Mucosa of stomach (tissue), 1 donor: ENCODE results near the gene NUDT6.
A peak's percentile ranks its signal among the peaks of the same experiment; 100 is the strongest.
"Not testable (repeated sequence)": the region's sequence is repeated elsewhere in the genome, so short reads cannot be mapped to it uniquely, and the experiment has no call there.

Source experiments
- H3K27me3 ChIP-seq: one replicate; pipeline ENCODE4 v1.7.0; 2013; ENCODE audit warnings: mild to moderate bottlenecking, low read length; ENCODE audit not compliant: control insufficient read depth, insufficient read depth
- H3K36me3 ChIP-seq: one replicate; pipeline ENCODE4 v1.7.0; 2013; ENCODE audit warnings: low read length; ENCODE audit not compliant: control insufficient read depth, insufficient read depth
- H3K4me1 ChIP-seq: one replicate; pipeline ENCODE4 v1.7.0; 2013; ENCODE audit warnings: mild to moderate bottlenecking, low read length; ENCODE audit not compliant: control insufficient read depth, insufficient read depth
- H3K4me3 ChIP-seq: one replicate; pipeline ENCODE4 v1.7.0; 2013; ENCODE audit warnings: low read length
- H3K9ac ChIP-seq: one replicate; pipeline ENCODE4 v1.7.0; 2013; ENCODE audit warnings: mild to moderate bottlenecking, low read length, moderate library complexity
- H3K9me3 ChIP-seq: one replicate; pipeline ENCODE4 v1.7.0; 2013; ENCODE audit warnings: mild to moderate bottlenecking, low read length, moderate library complexity; ENCODE audit not compliant: control insufficient read depth
- donor health status: Pancreatic carcinoma.

Gene NUDT6

DNA sequence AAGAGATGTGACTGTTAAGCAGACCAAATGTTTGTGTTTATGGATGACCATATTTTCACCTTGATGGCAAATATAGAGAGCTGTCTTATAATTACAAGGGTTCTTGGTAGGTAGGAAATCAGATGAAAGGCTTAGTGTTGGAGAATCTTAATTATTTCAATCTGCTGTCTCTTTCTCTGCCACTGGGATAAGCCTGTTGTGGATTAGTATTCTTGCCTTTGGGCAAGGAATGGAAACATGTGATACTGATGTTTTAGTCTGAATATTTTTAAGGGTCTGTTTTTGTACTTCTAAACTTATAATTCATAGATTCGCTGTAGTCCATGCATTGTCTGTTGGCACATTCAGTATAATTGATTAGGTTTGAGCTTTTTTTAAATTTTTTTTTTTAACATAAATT lies 23.7 kb upstream of the NUDT6 start:
- H3K9me3 ChIP-seq = no peaks in the 10 kb centered on the region
- no peaks in the 10 kb centered on the region for H3K4me1 ChIP-seq
- H3K36me3 ChIP-seq = peaks cover 3% of the 10 kb centered on the region
- H3K27me3 ChIP-seq = no peaks in the 10 kb centered on the region
- H3K4me3 ChIP-seq = no peak overlapping the region
- H3K9ac ChIP-seq = no peak overlapping the region

DNA sequence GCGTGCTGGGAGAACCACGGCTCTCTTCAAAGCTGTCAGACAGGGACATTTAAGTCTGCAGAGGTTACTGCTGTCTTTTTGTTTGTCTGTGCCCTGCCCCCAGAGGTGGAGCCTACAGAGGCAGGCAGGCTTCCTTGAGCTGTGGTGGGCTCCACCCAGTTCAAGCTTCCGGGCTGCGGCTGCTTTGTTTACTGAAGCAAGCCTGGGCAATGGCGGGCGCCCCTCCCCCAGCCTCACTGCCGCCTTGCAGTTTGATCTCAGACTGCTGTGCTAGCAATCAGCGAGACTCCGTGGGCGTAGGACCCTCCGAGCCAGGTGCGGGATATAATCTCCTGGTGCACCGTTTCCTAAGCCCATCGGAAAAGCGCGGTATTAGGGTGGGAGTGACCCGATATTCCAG lies 22.7 kb upstream of the NUDT6 start:
- not testable (repeated sequence) for H3K27me3 ChIP-seq, H3K9me3 ChIP-seq, H3K9ac ChIP-seq, H3K4me1 ChIP-seq, H3K4me3 ChIP-seq, H3K36me3 ChIP-seq

DNA sequence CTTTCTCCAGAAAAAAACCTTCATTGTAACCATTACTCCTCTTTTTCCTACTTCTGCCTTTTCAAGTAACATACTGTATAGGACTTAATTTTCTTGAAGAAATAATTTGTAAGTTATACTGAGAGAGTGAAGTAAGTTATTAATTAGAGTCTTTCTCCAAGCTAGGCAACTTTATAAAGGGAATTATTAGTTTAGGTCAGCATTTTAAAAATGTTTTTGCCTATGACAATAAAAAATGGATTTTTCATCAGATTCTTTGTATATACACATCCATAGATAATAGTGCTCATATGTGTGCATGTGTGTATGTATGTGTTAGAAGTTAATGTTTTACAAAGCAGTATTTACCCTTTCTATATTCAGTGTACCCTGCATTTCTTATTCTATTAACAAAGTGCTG lies 10.4 kb upstream of the NUDT6 start:
- H3K27me3 ChIP-seq = no peaks in the 10 kb centered on the region
- no peaks in the 10 kb centered on the region for H3K9me3 ChIP-seq
- no peak overlapping the region for H3K9ac ChIP-seq
- no peaks in the 10 kb centered on the region for H3K36me3 ChIP-seq
- no peak overlapping the region for H3K4me3 ChIP-seq
- H3K4me1 ChIP-seq = no peaks in the 10 kb centered on the region

DNA sequence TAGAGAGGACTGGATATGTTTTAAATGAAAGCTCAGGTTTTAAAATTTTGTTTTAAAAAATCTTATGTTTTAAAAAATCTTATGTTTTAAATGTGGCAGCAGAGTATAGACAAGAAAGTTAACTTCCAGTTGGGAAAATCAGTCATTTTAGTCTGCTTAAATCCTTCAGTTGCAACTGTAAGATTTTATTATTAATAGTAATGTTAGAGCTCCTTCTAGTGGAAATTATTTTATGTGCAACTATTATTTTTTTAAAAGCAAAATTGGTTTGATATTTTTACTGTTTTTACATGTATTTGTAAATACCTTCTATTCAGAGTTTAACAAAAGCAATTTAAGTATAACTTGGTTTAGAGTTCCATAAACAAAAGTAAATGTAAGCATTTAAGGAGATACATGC lies 8.5 kb upstream of the NUDT6 start:
- H3K4me3 ChIP-seq = no peak overlapping the region
- H3K9me3 ChIP-seq = no peaks in the 10 kb centered on the region
- no peaks in the 10 kb centered on the region for H3K36me3 ChIP-seq
- H3K9ac ChIP-seq = no peak overlapping the region
- H3K27me3 ChIP-seq = no peaks in the 10 kb centered on the region
- H3K4me1 ChIP-seq = no peaks in the 10 kb centered on the region

DNA sequence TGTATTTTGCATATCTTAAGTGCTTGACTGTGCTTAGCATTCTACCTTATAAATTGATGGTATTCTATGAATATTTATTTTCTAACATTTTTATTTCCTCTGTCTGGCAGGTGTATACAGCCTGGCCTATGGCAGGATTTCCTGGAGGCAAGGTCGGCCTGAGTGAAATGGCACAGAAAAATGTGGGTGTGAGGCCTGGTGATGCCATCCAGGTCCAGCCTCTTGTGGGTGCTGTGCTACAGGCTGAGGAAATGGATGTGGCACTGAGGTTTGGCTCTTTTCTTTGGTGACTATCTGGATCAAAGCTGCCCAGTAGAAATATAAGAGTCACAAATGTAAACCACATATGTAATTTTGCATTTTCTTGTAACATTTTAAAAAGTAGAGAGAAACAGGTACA lies 6.5 kb upstream of the NUDT6 start:
- no peak overlapping the region for H3K9ac ChIP-seq
- H3K36me3 ChIP-seq = no peaks in the 10 kb centered on the region

DNA sequence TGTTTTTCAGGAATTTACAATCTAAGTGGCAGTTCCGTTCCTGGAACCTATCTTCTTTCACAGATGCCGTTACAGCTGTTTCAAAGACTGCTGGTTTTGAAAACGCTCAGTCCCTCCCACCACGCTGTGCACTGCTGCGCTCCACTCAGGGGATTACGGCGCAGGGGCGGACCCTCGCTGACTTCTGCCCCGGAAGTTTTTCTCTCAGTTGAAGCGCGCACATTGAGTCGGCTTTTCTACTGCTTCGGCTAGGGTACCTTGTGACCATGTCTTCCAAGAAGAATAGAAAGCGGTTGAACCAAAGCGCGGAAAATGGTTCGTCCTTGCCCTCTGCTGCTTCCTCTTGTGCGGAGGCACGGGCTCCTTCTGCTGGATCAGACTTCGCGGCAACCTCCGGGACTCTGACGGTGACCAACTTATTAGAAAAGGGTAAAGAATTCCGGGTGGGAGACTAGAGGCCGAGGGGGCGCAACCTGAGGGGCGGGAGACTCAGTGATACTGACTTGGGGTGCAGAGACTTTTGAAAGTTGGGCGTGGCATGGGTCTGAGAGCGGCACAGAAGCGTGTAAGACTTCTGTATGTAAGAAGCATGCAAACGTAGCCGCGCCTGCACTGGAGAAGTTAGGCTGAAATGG lies 597 bp upstream of the NUDT6 start:
- Histone ChIP-seq H3K4me3 (peak overlapping the region; percentile 84), H3K36me3 (no peaks in the 10 kb centered on the region), H3K9me3 (no peaks in the 10 kb centered on the region), H3K4me1 (peaks cover 3% of the 10 kb centered on the region), H3K9ac (peak overlapping the region; percentile 79), H3K27me3 (no peaks in the 10 kb centered on the region)

More for the DNA sequence above, 6.5 kb upstream of the NUDT6 start:
- Histone ChIP-seq H3K27me3 (no peaks in the 10 kb centered on the region), H3K4me3 (no peak overlapping the region), H3K9me3 (no peaks in the 10 kb centered on the region), H3K4me1 (peaks cover 3% of the 10 kb centered on the region)

DNA sequence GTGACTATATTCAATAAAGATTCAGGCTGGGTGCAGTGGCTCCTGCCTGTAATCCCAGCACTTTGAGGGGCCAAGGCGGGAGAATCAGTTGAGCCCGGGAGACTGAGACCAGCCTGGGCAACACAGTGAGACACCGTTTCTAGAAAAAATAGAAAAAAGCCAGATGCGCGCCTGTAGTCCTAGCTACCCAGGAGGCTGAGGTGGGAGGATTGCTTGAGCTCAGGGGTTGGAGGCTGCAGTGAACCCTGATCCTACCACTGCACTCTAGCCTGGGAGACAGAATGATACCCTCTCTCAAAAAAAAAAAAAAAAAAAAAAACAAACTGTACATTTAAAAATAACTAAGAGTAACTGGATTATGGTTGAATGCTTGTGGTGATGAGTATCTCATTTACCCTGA lies 1.1 kb downstream of the NUDT6 start:
- no peak overlapping the region for H3K9ac ChIP-seq
- H3K4me3 ChIP-seq = no peak overlapping the region
- no peaks in the 10 kb centered on the region for H3K36me3 ChIP-seq
- no peaks in the 10 kb centered on the region for H3K9me3 ChIP-seq
- no peaks in the 10 kb centered on the region for H3K27me3 ChIP-seq
- H3K4me1 ChIP-seq = peaks cover 3% of the 10 kb centered on the region

DNA sequence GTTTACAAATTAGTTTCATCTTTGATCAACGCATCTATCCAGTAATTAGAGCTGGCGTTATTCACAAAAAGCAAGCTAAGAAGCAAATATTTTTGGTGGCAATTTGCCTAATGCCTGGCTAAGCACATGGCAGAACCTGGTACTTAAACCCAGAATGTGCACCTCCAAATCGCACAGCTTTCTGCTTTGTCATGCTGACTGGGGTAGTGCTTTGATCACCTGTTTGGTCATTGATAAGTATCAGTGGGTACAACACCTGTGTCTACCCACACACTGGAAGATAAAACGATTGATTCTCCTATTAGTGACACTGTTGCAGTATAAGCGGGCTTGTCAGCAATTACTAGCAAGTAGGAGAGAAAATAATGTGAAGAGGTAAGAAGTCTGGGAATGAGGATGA lies 1.9 kb downstream of the NUDT6 start:
- H3K4me1 ChIP-seq = peaks cover 3% of the 10 kb centered on the region
- no peaks in the 10 kb centered on the region for H3K36me3 ChIP-seq
- no peak overlapping the region for H3K9ac ChIP-seq
- H3K9me3 ChIP-seq = no peaks in the 10 kb centered on the region
- no peaks in the 10 kb centered on the region for H3K27me3 ChIP-seq
- no peak overlapping the region for H3K4me3 ChIP-seq

DNA sequence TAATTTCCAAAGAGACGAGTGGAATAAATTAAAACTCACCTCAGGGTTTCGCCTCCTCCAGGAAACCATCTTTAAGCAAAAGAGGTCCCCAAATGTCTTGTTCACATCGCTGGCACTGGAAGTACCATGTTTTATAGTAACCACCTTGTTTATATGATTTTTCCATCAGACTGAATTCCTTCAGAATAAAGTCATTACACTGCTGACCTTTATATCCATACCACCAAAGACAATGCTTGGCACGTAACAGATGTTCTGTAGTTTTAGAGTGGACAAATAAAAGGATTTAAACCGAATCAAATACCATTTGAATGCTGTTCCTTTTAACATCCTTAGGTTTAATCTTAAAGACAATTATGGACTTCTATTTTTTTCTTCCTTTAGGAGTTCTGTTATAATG lies 4.7 kb downstream of the NUDT6 start:
- Histone ChIP-seq H3K4me1 (no peaks in the 10 kb centered on the region), H3K4me3 (no peak overlapping the region), H3K27me3 (no peaks in the 10 kb centered on the region), H3K9ac (no peak overlapping the region), H3K36me3 (no peaks in the 10 kb centered on the region), H3K9me3 (no peaks in the 10 kb centered on the region)

DNA sequence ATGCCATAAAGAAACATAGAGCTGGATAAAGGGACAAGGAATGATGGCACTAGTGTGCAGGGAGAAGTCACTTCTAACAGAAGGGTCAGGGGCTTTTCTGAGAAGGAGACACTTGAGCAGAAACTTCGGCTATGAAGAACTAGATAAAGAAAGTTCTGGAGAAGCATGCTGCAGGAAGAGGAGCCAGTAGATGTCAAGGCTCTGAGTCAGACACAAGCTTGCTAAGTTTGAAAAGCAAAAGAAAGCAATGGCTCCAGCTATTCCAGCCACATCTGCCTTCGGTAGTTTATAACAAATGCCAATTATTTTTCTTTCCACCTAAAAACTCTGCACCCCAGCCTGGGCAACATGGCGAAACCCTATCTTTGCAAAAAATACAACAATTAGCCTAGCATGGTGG lies 7.5 kb downstream of the NUDT6 start:
- Histone ChIP-seq H3K4me3 (no peak overlapping the region), H3K9me3 (no peaks in the 10 kb centered on the region), H3K9ac (no peak overlapping the region), H3K4me1 (no peaks in the 10 kb centered on the region), H3K36me3 (no peaks in the 10 kb centered on the region), H3K27me3 (no peaks in the 10 kb centered on the region)

DNA sequence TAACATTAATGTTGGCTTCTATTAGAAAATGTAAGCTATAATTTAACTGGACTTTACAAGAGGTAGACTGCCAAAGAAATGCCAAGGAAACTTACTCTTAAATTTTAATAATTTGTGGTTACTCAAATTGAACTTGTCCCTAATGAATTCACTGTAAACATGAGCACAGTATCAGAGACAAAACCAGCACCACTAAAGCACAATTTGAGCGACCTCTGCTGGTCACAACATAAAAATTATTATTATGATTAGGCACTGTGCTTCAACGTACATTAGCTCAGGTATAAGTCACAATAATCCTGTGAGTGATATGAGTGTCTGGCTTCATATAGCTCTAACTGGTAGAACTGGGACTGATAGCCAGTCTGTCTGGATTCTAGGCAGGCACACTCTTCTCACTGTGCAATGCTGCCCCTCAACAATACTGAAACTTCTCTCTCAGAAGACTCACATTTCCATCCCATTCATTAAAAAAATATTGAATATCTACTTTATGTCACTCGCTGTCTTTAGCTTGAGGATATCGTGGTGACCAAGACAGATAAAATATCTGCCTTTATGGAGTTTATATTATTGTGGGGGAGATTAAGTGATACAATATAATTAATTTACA lies 8.0 kb downstream of the NUDT6 start:
- Histone ChIP-seq H3K9ac (no peak overlapping the region), H3K4me3 (no peak overlapping the region), H3K9me3 (no peaks in the 10 kb centered on the region), H3K36me3 (no peaks in the 10 kb centered on the region), H3K27me3 (no peaks in the 10 kb centered on the region), H3K4me1 (no peaks in the 10 kb centered on the region)

DNA sequence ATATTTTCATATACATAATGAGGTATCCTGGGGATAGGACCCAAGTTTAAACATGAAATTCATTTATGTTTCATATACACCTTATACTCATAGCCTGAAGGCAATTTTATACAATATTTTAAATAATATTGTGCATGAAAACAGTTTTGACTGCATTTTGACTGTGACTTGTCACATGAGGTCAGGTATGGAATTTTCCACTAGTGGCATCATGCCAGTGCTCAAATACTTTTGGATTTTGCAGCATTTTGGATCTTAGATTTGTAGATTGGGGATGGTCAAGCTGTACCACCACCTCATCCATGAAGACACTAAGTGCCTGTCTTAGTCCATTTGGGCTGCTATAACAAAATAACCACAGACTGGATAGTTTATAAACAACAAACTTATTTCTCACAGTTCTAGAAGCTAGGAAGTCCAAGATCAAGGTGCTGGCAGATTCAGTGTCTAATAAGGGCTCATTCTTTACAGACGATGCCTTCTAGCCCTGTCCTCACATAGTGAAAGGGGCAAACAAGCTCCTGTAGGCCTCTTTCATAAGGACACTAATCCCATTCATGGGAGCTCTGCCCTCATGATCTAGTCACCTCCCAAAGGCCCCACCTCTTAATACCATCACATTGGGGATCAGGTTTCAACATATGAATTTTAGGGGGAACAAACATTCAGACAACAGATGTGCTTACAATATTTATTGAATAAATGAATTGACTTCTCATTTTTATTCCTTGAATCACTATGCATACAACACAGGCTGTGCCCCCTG lies 9.4 kb downstream of the NUDT6 start:
- H3K4me1 ChIP-seq = no peaks in the 10 kb centered on the region
- H3K4me3 ChIP-seq = no peak overlapping the region
- no peaks in the 10 kb centered on the region for H3K9me3 ChIP-seq
- H3K9ac ChIP-seq = no peak overlapping the region
- no peaks in the 10 kb centered on the region for H3K36me3 ChIP-seq
- no peaks in the 10 kb centered on the region for H3K27me3 ChIP-seq
